HepG2 (cell line): Measurements from ENCODE around the gene NUBP2. TPM values are rescaled to one million over a fixed set of nuclear protein-coding genes. Genes with fewer than 3 reads are reported as not detected.

Experiments
- ESRRA ChIP-seq: sonication (generic); formaldehyde crosslinking; IDR thresholded peaks from 2 replicates; pipeline ENCODE4 v1.5.1; 2020; ENCODE audit warnings: mild to moderate bottlenecking, low read depth, missing genetic modification reagents
- NAIF1 ChIP-seq: sonication (generic); formaldehyde crosslinking; IDR thresholded peaks from 2 replicates; pipeline ENCODE4 v1.5.0; 2020; ENCODE audit warnings: mild to moderate bottlenecking, missing genetic modification reagents, borderline replicate concordance
- SMAD1 ChIP-seq: sonication (generic); formaldehyde crosslinking; IDR thresholded peaks from 2 replicates; pipeline ENCODE4 v1.4.0; 2020; ENCODE audit warnings: missing genetic modification reagents, low read depth, mild to moderate bottlenecking, borderline replicate concordance
- SOX13 ChIP-seq, 3 experiments: fragments of 450-650 bp in 1 of 3; sonication (generic) in 1 of 3; formaldehyde crosslinking in 1 of 3; IDR thresholded peaks in 2 of 3; conservative IDR thresholded peaks in 1 of 3; 2 replicates each; pipeline versions ENCODE4 v1.5.0 to v1.6.1; 2016 to 2020; ENCODE audit warnings: antibody characterized with exemption in 1 of 3, mild to moderate bottlenecking in 1 of 3, missing compliant biosample characterization in 1 of 3, missing genetic modification reagents in 1 of 3, moderate library complexity in 1 of 3
- ZBTB20 ChIP-seq: sonication (generic); formaldehyde crosslinking; IDR thresholded peaks from 2 replicates; pipeline ENCODE4 v1.8.1; 2023; ENCODE audit warnings: missing genetic modification reagents, low read depth, mild to moderate bottlenecking, borderline replicate concordance
- ZNF124 ChIP-seq: sonication (generic); formaldehyde crosslinking; IDR thresholded peaks from 2 replicates; pipeline ENCODE4 v1.4.0; 2020; ENCODE audit warnings: missing genetic modification reagents
- ZNF232 ChIP-seq: sonication (generic); formaldehyde crosslinking; IDR thresholded peaks from 2 replicates; pipeline ENCODE4 v1.4.0; 2020; ENCODE audit warnings: missing genetic modification reagents, borderline replicate concordance
- ZNF687 ChIP-seq: sonication (generic); formaldehyde crosslinking; IDR thresholded peaks from 2 replicates; pipeline ENCODE4 v1.5.1; 2020; ENCODE audit warnings: mild to moderate bottlenecking, missing genetic modification reagents, moderate library complexity
- ZNF709 ChIP-seq: sonication (generic); formaldehyde crosslinking; IDR thresholded peaks from 2 replicates; pipeline ENCODE4 v1.5.0; 2020; ENCODE audit warnings: mild to moderate bottlenecking, missing genetic modification reagents
- polyA plus RNA-seq, 8 experiments: library from polyadenylated mRNA; depleted of rRNA in 3 of 8; stranded (reverse) in 7 of 8; unstranded in 1 of 8; fragments of >200 nt; fragmentation: Illumina TruSeq in 4 of 8; extraction: Trizol in 4 of 8; gene quantifications; 2 replicates each; pipeline versions ENCODE4 v1.2.1 to v1.2.3, GENCODE V29; 2011 to 2016; ENCODE audit warnings: low read depth in 4 of 8, missing spikeins in 1 of 8, mixed read lengths in 1 of 8; ENCODE audit not compliant: insufficient read depth in 1 of 8
- total RNA-seq, 5 experiments: library from RNA; depleted of rRNA; stranded (reverse); fragments of >200 nt; fragmentation: Illumina TruSeq; extraction: Trizol; gene quantifications; 2 replicates each; pipeline ENCODE4 v1.2.3, GENCODE V29; 2016; ENCODE audit warnings: low read depth in 1 of 5
- TF ChIP-seq, protein P1 (sequence below): IDR thresholded peaks from 2 replicates; pipeline ENCODE4 v1.6.1; 2016; ENCODE audit warnings: low read depth, missing genetic modification reagents, missing compliant biosample characterization
- TF ChIP-seq, protein P2 (sequence below): sonication (generic); IDR thresholded peaks from 2 replicates; pipeline ENCODE4 v1.6.1; 2016; ENCODE audit warnings: low read depth, borderline replicate concordance
- TF ChIP-seq, protein P3 (sequence below): sonication (generic); formaldehyde crosslinking; IDR thresholded peaks from 2 replicates; pipeline ENCODE4 v1.4.0; 2020; ENCODE audit warnings: missing genetic modification reagents
- TF ChIP-seq, protein P4 (sequence below): sonication (generic); formaldehyde crosslinking; IDR thresholded peaks from 2 replicates; pipeline ENCODE4 v1.5.1; 2020; ENCODE audit warnings: missing genetic modification reagents, mild to moderate bottlenecking, borderline replicate concordance

NUBP2 gene
- total and polyA plus RNA-seq, 2 of the 13 experiments (the other 11 are each of a cell fraction or from before 2014, with no cell fraction given) = 25.7 to 61.5 TPM

DNA sequence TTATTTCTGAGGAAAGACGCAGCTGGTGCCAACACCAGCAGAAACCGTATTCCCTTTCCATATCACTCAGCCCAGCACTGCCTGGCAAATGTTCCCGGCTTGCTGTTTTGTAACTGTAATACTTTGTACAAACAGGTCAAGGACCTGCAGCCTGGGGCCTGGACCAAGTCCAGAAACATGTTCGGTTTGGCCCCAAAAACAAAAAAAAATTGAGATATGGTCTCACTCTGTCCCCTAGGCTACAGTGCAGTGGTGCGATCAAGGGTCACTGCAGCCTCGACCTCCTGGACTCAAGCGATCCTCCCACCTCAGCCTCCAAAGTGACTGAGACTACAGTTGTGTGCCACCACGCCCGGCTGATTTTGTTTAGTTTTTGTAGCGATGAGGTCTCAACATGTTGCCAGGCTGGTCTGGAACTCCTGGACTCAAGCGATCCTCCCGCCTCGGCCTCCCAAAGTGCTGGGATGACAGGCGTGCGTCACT is 42.7 kb downstream of the NUBP2 start (continued):
- TF ChIP-seq, protein P1, sequence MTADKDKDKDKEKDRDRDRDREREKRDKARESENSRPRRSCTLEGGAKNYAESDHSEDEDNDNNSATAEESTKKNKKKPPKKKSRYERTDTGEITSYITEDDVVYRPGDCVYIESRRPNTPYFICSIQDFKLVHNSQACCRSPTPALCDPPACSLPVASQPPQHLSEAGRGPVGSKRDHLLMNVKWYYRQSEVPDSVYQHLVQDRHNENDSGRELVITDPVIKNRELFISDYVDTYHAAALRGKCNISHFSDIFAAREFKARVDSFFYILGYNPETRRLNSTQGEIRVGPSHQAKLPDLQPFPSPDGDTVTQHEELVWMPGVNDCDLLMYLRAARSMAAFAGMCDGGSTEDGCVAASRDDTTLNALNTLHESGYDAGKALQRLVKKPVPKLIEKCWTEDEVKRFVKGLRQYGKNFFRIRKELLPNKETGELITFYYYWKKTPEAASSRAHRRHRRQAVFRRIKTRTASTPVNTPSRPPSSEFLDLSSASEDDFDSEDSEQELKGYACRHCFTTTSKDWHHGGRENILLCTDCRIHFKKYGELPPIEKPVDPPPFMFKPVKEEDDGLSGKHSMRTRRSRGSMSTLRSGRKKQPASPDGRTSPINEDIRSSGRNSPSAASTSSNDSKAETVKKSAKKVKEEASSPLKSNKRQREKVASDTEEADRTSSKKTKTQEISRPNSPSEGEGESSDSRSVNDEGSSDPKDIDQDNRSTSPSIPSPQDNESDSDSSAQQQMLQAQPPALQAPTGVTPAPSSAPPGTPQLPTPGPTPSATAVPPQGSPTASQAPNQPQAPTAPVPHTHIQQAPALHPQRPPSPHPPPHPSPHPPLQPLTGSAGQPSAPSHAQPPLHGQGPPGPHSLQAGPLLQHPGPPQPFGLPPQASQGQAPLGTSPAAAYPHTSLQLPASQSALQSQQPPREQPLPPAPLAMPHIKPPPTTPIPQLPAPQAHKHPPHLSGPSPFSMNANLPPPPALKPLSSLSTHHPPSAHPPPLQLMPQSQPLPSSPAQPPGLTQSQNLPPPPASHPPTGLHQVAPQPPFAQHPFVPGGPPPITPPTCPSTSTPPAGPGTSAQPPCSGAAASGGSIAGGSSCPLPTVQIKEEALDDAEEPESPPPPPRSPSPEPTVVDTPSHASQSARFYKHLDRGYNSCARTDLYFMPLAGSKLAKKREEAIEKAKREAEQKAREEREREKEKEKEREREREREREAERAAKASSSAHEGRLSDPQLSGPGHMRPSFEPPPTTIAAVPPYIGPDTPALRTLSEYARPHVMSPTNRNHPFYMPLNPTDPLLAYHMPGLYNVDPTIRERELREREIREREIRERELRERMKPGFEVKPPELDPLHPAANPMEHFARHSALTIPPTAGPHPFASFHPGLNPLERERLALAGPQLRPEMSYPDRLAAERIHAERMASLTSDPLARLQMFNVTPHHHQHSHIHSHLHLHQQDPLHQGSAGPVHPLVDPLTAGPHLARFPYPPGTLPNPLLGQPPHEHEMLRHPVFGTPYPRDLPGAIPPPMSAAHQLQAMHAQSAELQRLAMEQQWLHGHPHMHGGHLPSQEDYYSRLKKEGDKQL (CRISPR knock-in tag) = no peak
- TF ChIP-seq, protein P2, sequence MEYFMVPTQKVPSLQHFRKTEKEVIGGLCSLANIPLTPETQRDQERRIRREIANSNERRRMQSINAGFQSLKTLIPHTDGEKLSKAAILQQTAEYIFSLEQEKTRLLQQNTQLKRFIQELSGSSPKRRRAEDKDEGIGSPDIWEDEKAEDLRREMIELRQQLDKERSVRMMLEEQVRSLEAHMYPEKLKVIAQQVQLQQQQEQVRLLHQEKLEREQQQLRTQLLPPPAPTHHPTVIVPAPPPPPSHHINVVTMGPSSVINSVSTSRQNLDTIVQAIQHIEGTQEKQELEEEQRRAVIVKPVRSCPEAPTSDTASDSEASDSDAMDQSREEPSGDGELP = peak; percentile 51; the same call in 1 of the 2 replicates
- TF ChIP-seq NAIF1 (CRISPR knock-in tag) (no peak), SOX13 (IDR thresholded peaks at IDR 0.05) (no peak), SOX13 (CRISPR knock-in tag; conservative IDR thresholded peaks at IDR 0.05 in 1 of 2, IDR thresholded peaks at IDR 0.05 in 1 of 2) (peak in 1 of 2 experiments; percentile 61; a peak in 2 of 4 replicates), ZBTB20 (CRISPR knock-in tag) (0 out of 2 replicates have a peak, but pooled peaks have one; percentile 15), ZNF687 (peak; percentile 54), ZNF124 (0 out of 2 replicates have a peak, but pooled peaks have one; percentile 23), ESRRA (CRISPR knock-in tag) (peak; percentile 66; the same call in 1 of the 2 replicates), ZNF709 (CRISPR knock-in tag) (peak; percentile 36; the same call in 1 of the 2 replicates), SMAD1 (no peak), ZNF232 (0 out of 2 replicates have a peak, but pooled peaks have one; percentile 24)
- TF ChIP-seq, protein P3, sequence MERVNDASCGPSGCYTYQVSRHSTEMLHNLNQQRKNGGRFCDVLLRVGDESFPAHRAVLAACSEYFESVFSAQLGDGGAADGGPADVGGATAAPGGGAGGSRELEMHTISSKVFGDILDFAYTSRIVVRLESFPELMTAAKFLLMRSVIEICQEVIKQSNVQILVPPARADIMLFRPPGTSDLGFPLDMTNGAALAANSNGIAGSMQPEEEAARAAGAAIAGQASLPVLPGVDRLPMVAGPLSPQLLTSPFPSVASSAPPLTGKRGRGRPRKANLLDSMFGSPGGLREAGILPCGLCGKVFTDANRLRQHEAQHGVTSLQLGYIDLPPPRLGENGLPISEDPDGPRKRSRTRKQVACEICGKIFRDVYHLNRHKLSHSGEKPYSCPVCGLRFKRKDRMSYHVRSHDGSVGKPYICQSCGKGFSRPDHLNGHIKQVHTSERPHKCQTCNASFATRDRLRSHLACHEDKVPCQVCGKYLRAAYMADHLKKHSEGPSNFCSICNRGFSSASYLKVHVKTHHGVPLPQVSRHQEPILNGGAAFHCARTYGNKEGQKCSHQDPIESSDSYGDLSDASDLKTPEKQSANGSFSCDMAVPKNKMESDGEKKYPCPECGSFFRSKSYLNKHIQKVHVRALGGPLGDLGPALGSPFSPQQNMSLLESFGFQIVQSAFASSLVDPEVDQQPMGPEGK = peak; percentile 49
- TF ChIP-seq, protein P4, sequence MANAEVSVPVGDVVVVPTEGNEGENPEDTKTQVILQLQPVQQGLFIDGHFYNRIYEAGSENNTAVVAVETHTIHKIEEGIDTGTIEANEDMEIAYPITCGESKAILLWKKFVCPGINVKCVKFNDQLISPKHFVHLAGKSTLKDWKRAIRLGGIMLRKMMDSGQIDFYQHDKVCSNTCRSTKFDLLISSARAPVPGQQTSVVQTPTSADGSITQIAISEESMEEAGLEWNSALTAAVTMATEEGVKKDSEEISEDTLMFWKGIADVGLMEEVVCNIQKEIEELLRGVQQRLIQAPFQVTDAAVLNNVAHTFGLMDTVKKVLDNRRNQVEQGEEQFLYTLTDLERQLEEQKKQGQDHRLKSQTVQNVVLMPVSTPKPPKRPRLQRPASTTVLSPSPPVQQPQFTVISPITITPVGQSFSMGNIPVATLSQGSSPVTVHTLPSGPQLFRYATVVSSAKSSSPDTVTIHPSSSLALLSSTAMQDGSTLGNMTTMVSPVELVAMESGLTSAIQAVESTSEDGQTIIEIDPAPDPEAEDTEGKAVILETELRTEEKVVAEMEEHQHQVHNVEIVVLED (CRISPR knock-in tag) = peak; percentile 59
